HepG2 (cell line): ENCODE measurements around the gene RBM12. TPM values are rescaled to one million over a fixed set of nuclear protein-coding genes. Genes with fewer than 3 reads are reported as not detected.

Source experiments
- GATA4 ChIP-seq: sonication (generic); IDR thresholded peaks from 2 replicates; pipeline ENCODE4 v1.6.1; 2016; ENCODE audit warnings: antibody characterized with exemption, low read depth, borderline replicate concordance
- HHEX ChIP-seq: IDR thresholded peaks from 2 replicates; pipeline ENCODE4 v1.6.1; 2016; ENCODE audit warnings: control low read depth
- HMG20B ChIP-seq: conservative IDR thresholded peaks from 2 replicates; pipeline ENCODE4 v1.6.1; 2016; ENCODE audit warnings: missing genetic modification reagents, missing compliant biosample characterization
- NCOA1 ChIP-seq: sonication (generic); formaldehyde crosslinking; IDR thresholded peaks from 2 replicates; pipeline ENCODE4 v1.9.0; 2021; ENCODE audit warnings: missing genetic modification reagents
- NFIC ChIP-seq: IDR thresholded peaks from 2 replicates; pipeline ENCODE4 v1.6.1; 2012; ENCODE audit warnings: mild to moderate bottlenecking, low read length, inconsistent platforms
- NR2F6 ChIP-seq, 2 experiments: IDR thresholded peaks; 2 replicates each; pipeline ENCODE4 v1.6.1; 2016; ENCODE audit warnings: antibody characterized with exemption in 1 of 2, mild to moderate bottlenecking in 1 of 2
- PCBP1 ChIP-seq: fragments of 200-400 bp; formaldehyde crosslinking; IDR thresholded peaks from 2 replicates; pipeline ENCODE4 v1.6.1; 2017; ENCODE audit warnings: mild to moderate bottlenecking, low read depth, low read length, borderline replicate concordance
- PTBP1 ChIP-seq: fragments of 200-400 bp; formaldehyde crosslinking; IDR thresholded peaks from 2 replicates; pipeline ENCODE4 v1.6.1; 2018; ENCODE audit warnings: low read length, low read depth; ENCODE audit not compliant: poor library complexity, severe bottlenecking
- RXRB ChIP-seq: IDR thresholded peaks from 2 replicates; pipeline ENCODE4 v1.6.1; 2016; ENCODE audit warnings: borderline replicate concordance, missing genetic modification reagents, missing compliant biosample characterization
- STAT5B ChIP-seq: sonication (generic); formaldehyde crosslinking; IDR thresholded peaks from 2 replicates; pipeline ENCODE4 v1.4.0; 2020; ENCODE audit warnings: missing genetic modification reagents
- XBP1 ChIP-seq: sonication (generic); formaldehyde crosslinking; IDR thresholded peaks from 2 replicates; pipeline ENCODE4 v1.5.0; 2020; ENCODE audit warnings: missing genetic modification reagents
- ZFP1 ChIP-seq: IDR thresholded peaks from 2 replicates; pipeline ENCODE4 v1.6.1; 2016
- ZKSCAN1 ChIP-seq: fragments of 150-350 bp; IDR thresholded peaks from 2 replicates; pipeline ENCODE4 v1.6.1; 2014; ENCODE audit warnings: low read length
- ZNF331 ChIP-seq: sonication (generic); formaldehyde crosslinking; IDR thresholded peaks from 2 replicates; pipeline ENCODE4 v1.4.0; 2020; ENCODE audit warnings: missing genetic modification reagents
- ZNF343 ChIP-seq: sonication (generic); formaldehyde crosslinking; IDR thresholded peaks from 2 replicates; pipeline ENCODE4 v1.4.0; 2020; ENCODE audit warnings: mild to moderate bottlenecking, missing genetic modification reagents
- ZNF556 ChIP-seq: sonication (generic); formaldehyde crosslinking; IDR thresholded peaks from 2 replicates; pipeline ENCODE4 v1.4.0; 2020; ENCODE audit warnings: mild to moderate bottlenecking, missing genetic modification reagents, borderline replicate concordance
- polyA plus RNA-seq, 8 experiments: library from polyadenylated mRNA; depleted of rRNA in 3 of 8; stranded (reverse) in 7 of 8; unstranded in 1 of 8; fragments of >200 nt; fragmentation: Illumina TruSeq in 4 of 8; extraction: Trizol in 4 of 8; gene quantifications; 2 replicates each; pipeline versions ENCODE4 v1.2.1 to v1.2.3, GENCODE V29; 2011 to 2016; ENCODE audit warnings: low read depth in 4 of 8, missing spikeins in 1 of 8, mixed read lengths in 1 of 8; ENCODE audit not compliant: insufficient read depth in 1 of 8
- total RNA-seq, 5 experiments: library from RNA; depleted of rRNA; stranded (reverse); fragments of >200 nt; fragmentation: Illumina TruSeq; extraction: Trizol; gene quantifications; 2 replicates each; pipeline ENCODE4 v1.2.3, GENCODE V29; 2016; ENCODE audit warnings: low read depth in 1 of 5
- TF ChIP-seq, protein P1 (sequence below): sonication (generic); formaldehyde crosslinking; IDR thresholded peaks from 2 replicates; pipeline ENCODE4 v1.4.0; 2020; ENCODE audit warnings: missing genetic modification reagents
- TF ChIP-seq, protein P2 (sequence below): sonication (generic); formaldehyde crosslinking; IDR thresholded peaks from 2 replicates; pipeline ENCODE4 v1.4.0; 2020; ENCODE audit warnings: mild to moderate bottlenecking, missing genetic modification reagents
- TF ChIP-seq, protein P3 (sequence below): IDR thresholded peaks from 2 replicates; pipeline ENCODE4 v1.6.1; 2016; ENCODE audit warnings: low read depth, missing genetic modification reagents, missing compliant biosample characterization
- TF ChIP-seq, protein P4 (sequence below): sonication (generic); formaldehyde crosslinking; IDR thresholded peaks from 2 replicates; pipeline ENCODE4 v1.9.0; 2022; ENCODE audit warnings: missing genetic modification reagents, mild to moderate bottlenecking, borderline replicate concordance

Gene RBM12
- total and polyA plus RNA-seq, 2 of the 13 experiments (the other 11 are each of a cell fraction or from before 2014, with no cell fraction given), result 97.9 to 104 TPM

DNA sequence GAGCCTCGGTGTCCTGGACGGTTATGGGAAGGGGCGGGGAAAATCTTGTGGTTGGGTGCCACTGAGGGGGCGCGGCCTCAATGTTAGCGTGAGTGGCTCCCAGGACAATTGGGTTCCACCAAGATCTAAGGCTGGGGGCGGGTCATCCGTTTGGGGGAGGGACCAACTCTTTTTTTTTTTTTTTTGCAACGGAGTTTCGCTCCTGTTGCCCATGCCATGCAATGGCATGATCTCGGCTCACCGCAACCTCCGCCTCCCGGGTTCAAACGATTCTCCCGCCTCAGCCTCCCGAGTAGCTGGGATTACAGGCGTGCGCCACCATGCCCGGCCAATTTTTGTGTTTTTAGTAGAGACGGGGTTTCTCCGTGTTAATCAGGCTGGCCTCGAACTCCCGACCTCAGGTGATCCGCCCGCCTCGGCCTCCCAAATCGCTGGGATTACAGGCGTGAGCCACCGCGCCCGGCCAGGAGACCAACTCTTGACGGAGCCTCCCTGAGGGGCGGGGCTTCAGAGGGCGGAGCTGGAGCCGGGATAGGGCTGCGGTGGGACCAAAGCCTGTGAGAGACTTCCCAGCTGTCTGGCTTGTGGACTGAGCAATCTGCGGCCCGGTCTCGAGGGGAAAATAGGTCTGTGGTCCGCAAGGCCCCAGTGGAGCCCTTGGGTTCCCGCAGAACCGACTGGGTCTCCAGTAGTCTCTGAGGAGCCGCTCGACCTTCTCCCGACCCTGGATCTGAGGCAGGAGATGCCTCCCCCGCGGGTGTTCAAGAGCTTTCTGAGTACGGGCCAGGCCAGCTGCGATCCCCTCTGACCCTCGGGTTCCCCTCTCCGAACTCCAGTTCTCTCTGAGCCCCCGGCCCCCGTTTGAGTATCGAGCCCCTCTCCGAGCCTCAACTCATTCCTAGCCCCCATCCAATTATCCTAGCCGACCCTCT is 48.0 kb downstream of the RBM12 start (continued):
- TF ChIP-seq, protein P1, sequence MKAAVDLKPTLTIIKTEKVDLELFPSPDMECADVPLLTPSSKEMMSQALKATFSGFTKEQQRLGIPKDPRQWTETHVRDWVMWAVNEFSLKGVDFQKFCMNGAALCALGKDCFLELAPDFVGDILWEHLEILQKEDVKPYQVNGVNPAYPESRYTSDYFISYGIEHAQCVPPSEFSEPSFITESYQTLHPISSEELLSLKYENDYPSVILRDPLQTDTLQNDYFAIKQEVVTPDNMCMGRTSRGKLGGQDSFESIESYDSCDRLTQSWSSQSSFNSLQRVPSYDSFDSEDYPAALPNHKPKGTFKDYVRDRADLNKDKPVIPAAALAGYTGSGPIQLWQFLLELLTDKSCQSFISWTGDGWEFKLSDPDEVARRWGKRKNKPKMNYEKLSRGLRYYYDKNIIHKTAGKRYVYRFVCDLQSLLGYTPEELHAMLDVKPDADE, result no peak; the same call in 1 of the 2 replicates
- TF ChIP-seq PCBP1 (no peak), NR2F6 (IDR thresholded peaks at IDR 0.05) (no peak; the same call in 1 of the 2 replicates), NR2F6 (CRISPR knock-in tag; IDR thresholded peaks at IDR 0.05) (peak; percentile 57; the same call in 1 of the 2 replicates), ZNF343 (CRISPR knock-in tag) (peak; percentile 35), PTBP1 (peak; percentile 68), NFIC (no peak), ZNF331 (CRISPR knock-in tag) (peak; percentile 54; the same call in 1 of the 2 replicates), XBP1 (CRISPR knock-in tag) (no peak), NCOA1 (peak; percentile 85; the same call in 1 of the 2 replicates), ZNF556 (CRISPR knock-in tag) (peak; percentile 79; the same call in 1 of the 2 replicates), GATA4 (peak; percentile 80), ZKSCAN1 (0 out of 2 replicates have a peak, but pooled peaks have one; percentile 53), RXRB (CRISPR knock-in tag) (peak; percentile 38; the same call in 1 of the 2 replicates), STAT5B (CRISPR knock-in tag) (peak; percentile 16; the same call in 1 of the 2 replicates), HHEX (CRISPR knock-in tag) (0 out of 2 replicates have a peak, but pooled peaks have one; percentile 5), ZFP1 (CRISPR knock-in tag) (no peak; the same call in 1 of the 2 replicates), HMG20B (peak; percentile 16; the same call in 1 of the 2 replicates)
- TF ChIP-seq, protein P2, sequence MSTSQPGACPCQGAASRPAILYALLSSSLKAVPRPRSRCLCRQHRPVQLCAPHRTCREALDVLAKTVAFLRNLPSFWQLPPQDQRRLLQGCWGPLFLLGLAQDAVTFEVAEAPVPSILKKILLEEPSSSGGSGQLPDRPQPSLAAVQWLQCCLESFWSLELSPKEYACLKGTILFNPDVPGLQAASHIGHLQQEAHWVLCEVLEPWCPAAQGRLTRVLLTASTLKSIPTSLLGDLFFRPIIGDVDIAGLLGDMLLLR, result peak; percentile 75; the same call in 1 of the 2 replicates
- TF ChIP-seq, protein P3, sequence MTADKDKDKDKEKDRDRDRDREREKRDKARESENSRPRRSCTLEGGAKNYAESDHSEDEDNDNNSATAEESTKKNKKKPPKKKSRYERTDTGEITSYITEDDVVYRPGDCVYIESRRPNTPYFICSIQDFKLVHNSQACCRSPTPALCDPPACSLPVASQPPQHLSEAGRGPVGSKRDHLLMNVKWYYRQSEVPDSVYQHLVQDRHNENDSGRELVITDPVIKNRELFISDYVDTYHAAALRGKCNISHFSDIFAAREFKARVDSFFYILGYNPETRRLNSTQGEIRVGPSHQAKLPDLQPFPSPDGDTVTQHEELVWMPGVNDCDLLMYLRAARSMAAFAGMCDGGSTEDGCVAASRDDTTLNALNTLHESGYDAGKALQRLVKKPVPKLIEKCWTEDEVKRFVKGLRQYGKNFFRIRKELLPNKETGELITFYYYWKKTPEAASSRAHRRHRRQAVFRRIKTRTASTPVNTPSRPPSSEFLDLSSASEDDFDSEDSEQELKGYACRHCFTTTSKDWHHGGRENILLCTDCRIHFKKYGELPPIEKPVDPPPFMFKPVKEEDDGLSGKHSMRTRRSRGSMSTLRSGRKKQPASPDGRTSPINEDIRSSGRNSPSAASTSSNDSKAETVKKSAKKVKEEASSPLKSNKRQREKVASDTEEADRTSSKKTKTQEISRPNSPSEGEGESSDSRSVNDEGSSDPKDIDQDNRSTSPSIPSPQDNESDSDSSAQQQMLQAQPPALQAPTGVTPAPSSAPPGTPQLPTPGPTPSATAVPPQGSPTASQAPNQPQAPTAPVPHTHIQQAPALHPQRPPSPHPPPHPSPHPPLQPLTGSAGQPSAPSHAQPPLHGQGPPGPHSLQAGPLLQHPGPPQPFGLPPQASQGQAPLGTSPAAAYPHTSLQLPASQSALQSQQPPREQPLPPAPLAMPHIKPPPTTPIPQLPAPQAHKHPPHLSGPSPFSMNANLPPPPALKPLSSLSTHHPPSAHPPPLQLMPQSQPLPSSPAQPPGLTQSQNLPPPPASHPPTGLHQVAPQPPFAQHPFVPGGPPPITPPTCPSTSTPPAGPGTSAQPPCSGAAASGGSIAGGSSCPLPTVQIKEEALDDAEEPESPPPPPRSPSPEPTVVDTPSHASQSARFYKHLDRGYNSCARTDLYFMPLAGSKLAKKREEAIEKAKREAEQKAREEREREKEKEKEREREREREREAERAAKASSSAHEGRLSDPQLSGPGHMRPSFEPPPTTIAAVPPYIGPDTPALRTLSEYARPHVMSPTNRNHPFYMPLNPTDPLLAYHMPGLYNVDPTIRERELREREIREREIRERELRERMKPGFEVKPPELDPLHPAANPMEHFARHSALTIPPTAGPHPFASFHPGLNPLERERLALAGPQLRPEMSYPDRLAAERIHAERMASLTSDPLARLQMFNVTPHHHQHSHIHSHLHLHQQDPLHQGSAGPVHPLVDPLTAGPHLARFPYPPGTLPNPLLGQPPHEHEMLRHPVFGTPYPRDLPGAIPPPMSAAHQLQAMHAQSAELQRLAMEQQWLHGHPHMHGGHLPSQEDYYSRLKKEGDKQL (CRISPR knock-in tag), result 0 out of 2 replicates have a peak, but pooled peaks have one; percentile 7
- TF ChIP-seq, protein P4, sequence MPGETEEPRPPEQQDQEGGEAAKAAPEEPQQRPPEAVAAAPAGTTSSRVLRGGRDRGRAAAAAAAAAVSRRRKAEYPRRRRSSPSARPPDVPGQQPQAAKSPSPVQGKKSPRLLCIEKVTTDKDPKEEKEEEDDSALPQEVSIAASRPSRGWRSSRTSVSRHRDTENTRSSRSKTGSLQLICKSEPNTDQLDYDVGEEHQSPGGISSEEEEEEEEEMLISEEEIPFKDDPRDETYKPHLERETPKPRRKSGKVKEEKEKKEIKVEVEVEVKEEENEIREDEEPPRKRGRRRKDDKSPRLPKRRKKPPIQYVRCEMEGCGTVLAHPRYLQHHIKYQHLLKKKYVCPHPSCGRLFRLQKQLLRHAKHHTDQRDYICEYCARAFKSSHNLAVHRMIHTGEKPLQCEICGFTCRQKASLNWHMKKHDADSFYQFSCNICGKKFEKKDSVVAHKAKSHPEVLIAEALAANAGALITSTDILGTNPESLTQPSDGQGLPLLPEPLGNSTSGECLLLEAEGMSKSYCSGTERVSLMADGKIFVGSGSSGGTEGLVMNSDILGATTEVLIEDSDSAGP (CRISPR knock-in tag), result no peak; the same call in 1 of the 2 replicates
